ENCODE measurements around the gene DTNA.
A peak's percentile ranks its signal among the peaks of the same experiment; 100 is the strongest.

DTNA gene

DNA sequence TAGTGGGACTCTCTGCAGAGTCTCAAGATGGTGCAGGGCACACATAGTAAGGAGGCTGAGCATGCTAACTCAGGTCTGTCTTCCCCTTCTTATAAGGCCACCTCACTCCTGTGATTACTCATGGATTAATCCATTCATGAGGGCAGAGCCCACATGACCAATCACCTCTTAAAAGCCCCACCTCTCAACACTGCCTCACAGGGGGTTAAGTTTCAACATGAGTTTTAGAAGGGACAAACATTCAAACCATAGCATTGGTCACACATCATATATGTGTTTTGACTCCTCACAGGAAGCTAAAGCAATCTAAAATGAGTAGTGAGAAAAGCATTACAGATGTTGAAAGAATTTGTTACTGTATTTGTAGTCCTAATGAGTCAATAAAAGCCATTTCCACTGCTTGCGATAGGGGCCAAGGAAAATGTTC, 57.5 kb downstream of the DTNA start:
- Mint-ChIP-seq H3K4me1 (no peaks in the 10 kb centered on the region), H3K27ac (no peak overlapping the region), H3K36me3 (no peaks in the 10 kb centered on the region), H3K4me3 (no peak overlapping the region), H3K9me3 (no peaks in the 10 kb centered on the region), H3K27me3 (peaks cover 8% of the 10 kb centered on the region)
- CTCF ChIA-PET, result no interaction called here
- no peak for DNase-seq

DNA sequence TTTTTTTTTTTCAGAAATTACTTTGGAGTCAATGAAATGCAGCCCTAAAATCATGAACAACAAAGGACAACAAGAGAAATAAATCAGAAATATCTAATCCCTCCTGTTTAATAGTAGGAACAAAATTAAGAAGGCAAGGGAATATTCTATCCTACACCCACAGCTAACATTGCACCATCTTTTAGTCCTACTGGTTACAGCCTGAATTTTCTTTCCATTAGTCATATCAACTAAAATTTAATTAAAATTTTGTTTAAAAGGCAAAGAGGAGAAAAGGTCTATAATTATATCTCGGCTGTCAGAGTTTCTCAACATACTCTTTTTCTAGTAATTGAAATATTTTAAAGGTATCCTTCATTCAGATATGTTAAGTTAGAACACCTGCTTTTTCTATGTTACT, 61.9 kb downstream of the DTNA start:
- DNase-seq, result no peak
- Mint-ChIP-seq H3K9me3 (no peaks in the 10 kb centered on the region), H3K4me3 (no peak overlapping the region), H3K36me3 (no peaks in the 10 kb centered on the region), H3K4me1 (no peaks in the 10 kb centered on the region), H3K27me3 (peaks cover 14% of the 10 kb centered on the region), H3K27ac (no peak overlapping the region)
- CTCF ChIA-PET, result no interaction called here

DNA sequence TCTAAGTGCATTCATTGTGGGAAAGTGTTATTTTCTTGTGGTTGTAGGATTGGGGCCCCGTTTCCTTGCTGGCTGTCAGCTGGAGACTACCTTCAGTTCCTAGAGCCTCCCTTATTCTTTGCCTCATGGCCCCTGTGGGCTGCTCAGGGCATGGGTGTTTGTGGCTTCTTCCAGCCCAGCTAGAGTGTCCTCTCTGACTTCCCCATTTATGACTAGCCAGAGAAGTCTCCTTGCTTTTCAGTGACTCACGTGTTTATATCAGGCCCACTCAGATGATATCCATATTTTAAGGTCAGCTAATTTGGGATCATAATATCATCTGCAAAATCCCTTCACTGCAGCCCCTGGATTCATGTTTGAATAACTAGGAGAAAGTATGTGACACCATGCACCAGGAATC, 62.8 kb downstream of the DTNA start:
- no peaks in the 10 kb centered on the region for H3K9me3 Mint-ChIP-seq
- no peaks in the 10 kb centered on the region for H3K36me3 Mint-ChIP-seq
- CTCF ChIA-PET, result no interaction called here
- H3K27me3 Mint-ChIP-seq, result peaks cover 10% of the 10 kb centered on the region
- no peak overlapping the region for H3K4me3 Mint-ChIP-seq
- no peak for DNase-seq
- H3K27ac Mint-ChIP-seq, result no peak overlapping the region
- H3K4me1 Mint-ChIP-seq, result no peaks in the 10 kb centered on the region

DNA sequence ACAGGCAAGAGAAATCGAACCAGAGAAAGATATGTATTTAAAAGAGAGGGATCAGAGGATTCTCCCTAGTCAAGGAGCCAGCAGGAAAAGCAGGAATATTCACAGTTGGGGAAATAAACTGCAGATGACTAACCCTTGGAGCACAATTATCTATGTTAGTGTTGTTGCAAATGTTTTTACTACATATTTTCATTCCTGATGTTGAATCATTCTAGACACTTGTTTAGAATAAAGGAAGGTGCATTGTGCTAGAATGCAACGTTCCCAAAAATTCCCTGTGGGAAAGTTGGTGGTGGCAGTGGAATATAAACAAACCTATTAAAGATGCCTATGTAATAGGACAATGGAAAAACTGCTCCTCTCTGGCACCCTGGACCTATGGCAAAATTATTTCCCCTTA, 63.3 kb downstream of the DTNA start:
- DNase-seq, result no peak
- no peaks in the 10 kb centered on the region for H3K9me3 Mint-ChIP-seq

DNA sequence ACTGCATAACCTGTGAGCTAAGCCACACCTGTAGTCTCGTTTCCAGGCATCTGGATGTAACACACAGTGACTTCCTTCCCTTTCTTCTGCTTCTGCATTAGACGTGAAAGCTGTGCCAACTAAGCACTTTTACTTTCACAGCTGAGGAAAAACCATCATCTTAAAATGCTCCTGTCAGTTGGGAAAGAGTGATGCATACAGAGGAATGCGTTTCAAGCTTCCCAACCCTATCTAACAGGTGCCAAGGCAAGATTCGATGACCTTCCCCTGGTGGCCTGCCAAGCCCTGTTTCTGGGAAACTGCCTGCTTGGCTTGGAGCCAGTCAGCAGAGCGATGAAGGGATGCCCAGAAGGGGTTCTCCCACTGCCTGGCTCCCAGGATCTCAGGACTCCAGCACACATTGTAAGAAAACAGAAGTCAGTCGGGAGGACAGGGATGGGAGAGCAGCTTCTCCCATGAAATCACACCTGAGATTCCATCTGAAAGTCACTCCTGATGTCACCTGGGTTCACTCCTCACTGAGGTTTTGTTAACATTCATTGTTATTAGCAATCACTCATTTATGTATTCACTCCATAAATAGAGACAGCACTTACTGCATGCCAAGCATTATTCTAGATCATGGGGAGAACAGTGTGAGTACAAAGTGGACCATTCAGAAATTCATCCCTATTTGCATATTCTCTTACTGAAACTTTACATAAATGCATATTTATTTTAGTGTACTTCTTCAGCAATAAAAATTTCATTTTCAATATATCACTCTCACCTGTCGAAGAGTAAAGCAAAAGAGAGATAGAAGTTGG, 64.1 kb downstream of the DTNA start:
- DNase-seq, result no peak
- no peak overlapping the region for H3K27ac Mint-ChIP-seq
- peaks cover 5% of the 10 kb centered on the region for H3K27me3 Mint-ChIP-seq
- no peaks in the 10 kb centered on the region for H3K36me3 Mint-ChIP-seq
- H3K4me1 Mint-ChIP-seq, result no peaks in the 10 kb centered on the region
- H3K9me3 Mint-ChIP-seq, result no peaks in the 10 kb centered on the region
- no peak overlapping the region for H3K4me3 Mint-ChIP-seq
- CTCF ChIA-PET, result no interaction called here

More for the DNA sequence above, 63.3 kb downstream of the DTNA start:
- Mint-ChIP-seq H3K27me3 (peaks cover 5% of the 10 kb centered on the region), H3K27ac (no peak overlapping the region), H3K36me3 (no peaks in the 10 kb centered on the region), H3K4me1 (no peaks in the 10 kb centered on the region), H3K4me3 (no peak overlapping the region)
- CTCF ChIA-PET, result no interaction called here

DNA sequence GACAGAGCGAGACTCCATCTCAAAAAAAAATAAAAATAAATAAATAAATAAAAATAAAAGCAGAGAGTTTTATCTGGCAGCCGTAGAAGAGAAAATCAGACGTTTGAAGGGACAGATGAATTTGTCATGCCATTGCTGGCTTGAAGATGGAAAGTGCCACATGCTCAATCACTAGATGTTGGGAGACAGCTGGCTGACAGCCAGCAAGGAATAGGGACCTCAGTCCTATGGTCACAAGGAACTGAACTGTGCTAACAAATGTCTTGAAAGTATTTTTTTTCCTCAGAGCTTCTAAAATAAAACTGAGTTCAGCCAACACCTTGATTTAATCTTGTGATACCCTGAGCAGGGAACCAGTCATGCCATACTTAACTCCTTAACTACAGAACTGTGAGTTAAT, 65.4 kb downstream of the DTNA start:
- no peak for DNase-seq
- H3K4me1 Mint-ChIP-seq, result no peaks in the 10 kb centered on the region
- H3K4me3 Mint-ChIP-seq, result no peak overlapping the region
- H3K36me3 Mint-ChIP-seq, result no peaks in the 10 kb centered on the region
- CTCF ChIA-PET, result no interaction called here
- H3K9me3 Mint-ChIP-seq, result no peaks in the 10 kb centered on the region
- H3K27ac Mint-ChIP-seq, result no peak overlapping the region
- H3K27me3 Mint-ChIP-seq, result peaks cover 5% of the 10 kb centered on the region

DNA sequence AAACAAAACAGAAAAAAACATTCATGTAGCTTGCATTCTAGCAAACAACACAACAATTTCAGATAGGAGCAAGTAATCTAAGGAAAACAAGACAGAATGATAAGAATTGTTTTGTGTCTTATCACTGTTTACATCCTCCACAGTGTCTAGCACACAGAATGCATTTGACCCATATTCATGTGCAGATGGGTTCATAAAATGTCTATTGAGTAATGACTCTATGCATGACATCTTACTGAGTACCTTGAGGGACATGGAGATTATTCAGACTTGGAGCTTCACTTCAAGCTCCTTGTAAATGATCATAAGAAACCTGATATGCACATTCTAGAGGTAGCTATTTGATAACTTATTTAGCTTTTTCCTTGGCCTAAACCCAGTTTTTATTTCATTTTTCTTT, 69.0 kb downstream of the DTNA start:
- Mint-ChIP-seq H3K4me3 (no peak overlapping the region), H3K27me3 (peaks cover 2% of the 10 kb centered on the region), H3K4me1 (no peaks in the 10 kb centered on the region), H3K36me3 (no peaks in the 10 kb centered on the region), H3K27ac (no peak overlapping the region), H3K9me3 (no peaks in the 10 kb centered on the region)
- DNase-seq, result no peak
- CTCF ChIA-PET, result interaction anchor here (1.2 kb wide), 1 partner anchor 9 kb away, joined by 3 read pairs; no protein-coding TSS in a partner anchor

DNA sequence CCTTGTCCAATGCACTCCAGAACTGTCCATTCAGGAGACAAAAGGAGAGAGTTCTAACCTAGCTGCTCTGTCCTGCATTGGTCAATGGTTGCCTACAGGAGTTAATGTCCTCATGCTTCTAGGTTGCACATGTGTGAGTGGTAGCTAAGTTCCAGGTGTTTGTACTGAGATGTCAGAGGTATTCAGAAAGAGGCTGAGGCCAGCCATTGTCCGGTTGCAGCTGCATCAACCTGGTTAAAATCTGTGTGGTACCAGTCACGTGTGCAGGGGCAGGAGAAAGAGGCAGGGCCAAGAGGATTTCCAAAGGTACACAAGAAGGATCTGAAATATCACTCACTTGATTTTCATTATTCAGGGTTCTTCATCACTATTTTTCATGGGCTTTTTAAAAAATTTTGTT, 70.8 kb downstream of the DTNA start:
- Mint-ChIP-seq H3K4me3 (no peak overlapping the region), H3K9me3 (no peaks in the 10 kb centered on the region), H3K4me1 (no peaks in the 10 kb centered on the region), H3K36me3 (no peaks in the 10 kb centered on the region), H3K27me3 (no peaks in the 10 kb centered on the region), H3K27ac (no peak overlapping the region)
- CTCF ChIA-PET, result interaction anchor here (1.2 kb wide), 1 partner anchor 119 kb away, joined by 5 read pairs; no protein-coding TSS in a partner anchor
- DNase-seq, result no peak

DNA sequence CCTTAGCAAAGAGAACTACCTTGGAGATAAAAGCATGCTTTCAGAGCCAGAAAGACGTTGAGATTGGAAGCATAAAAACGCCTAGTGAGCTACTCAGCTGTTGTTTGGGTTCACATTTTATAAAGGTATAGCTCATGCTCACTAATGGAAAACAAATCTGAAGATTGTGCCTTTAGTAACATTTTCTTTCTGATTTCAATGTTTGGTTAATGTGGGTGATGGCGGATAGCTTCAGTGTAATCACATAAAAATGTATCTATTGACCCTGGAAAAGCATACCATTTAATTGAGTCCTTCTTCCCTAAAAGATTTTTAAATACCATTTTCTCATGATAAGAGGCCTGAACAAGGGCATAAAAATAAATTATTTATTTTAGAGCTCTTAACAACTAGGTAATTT, 73.4 kb downstream of the DTNA start:
- H3K4me1 Mint-ChIP-seq, result no peaks in the 10 kb centered on the region
- no peak overlapping the region for H3K4me3 Mint-ChIP-seq
- H3K36me3 Mint-ChIP-seq, result no peaks in the 10 kb centered on the region
- H3K27me3 Mint-ChIP-seq, result no peaks in the 10 kb centered on the region
- no peak overlapping the region for H3K27ac Mint-ChIP-seq
- no peaks in the 10 kb centered on the region for H3K9me3 Mint-ChIP-seq
- no peak for DNase-seq
- CTCF ChIA-PET, result interaction anchor here (3.3 kb wide), 1 partner anchor 122 kb away, joined by 14 read pairs; no protein-coding TSS in a partner anchor

DNA sequence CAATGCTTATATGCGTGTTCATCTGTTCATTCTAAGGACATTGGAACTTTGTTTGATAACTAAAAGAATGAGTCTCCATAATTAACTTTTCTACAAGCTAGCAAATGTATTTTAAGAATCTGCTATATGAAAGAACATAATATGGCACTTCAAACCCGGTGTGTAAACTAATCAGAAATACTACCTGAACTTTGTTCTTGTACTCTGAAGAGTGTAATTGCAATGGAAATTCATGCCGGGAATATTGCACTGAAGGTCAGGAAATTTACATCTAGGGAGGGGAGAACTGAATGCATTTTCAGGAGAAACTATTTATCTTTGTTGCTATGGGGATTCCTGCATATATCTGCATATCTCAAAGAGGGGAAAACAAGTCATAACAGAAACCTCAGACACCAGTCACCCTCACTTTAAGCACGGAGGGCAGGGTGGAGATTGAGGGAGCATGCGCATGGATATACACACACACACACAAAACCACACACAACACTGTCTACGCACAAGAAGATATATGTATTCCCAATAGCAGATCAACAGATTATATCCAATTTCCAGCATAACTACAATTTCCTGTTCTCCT, 76.2 kb downstream of the DTNA start:
- Mint-ChIP-seq H3K36me3 (no peaks in the 10 kb centered on the region), H3K27me3 (peaks cover 3% of the 10 kb centered on the region), H3K27ac (no peak overlapping the region), H3K4me1 (no peaks in the 10 kb centered on the region), H3K9me3 (no peaks in the 10 kb centered on the region), H3K4me3 (no peak overlapping the region)
- CTCF ChIA-PET, result interaction anchor here (0.6 to 2.7 kb wide), 4 partner anchors 78 to 664 kb away, joined by 3 to 31 read pairs (median 3); no protein-coding TSS in a partner anchor
- DNase-seq, result no peak

DNA sequence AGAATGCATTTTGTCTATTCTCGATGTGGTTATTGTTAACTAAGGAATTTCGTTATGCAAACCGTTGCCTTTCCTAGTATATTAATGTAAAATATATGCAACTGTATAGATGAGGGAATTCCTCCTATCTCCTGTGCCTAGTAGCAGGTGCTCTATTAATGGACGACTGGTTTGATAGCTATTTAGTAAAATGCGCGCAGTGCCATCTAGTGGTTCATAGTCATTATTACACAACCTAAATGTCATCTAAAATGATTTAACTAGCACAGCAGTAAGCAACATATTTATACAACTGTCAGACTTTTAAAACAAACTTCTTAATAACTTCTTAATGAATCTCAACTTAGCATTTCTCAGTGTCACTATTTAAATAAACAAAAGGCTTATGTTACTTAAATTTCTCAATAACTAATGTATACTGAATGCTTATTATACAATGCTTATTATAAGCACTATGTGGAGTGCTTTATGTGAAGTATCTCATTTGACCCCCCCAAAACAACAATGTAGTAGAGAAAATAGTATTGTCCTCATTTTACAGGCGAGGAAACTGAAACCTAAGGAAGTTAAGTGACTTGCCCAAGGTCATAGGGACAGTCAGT, 77.9 kb downstream of the DTNA start:
- H3K4me1 Mint-ChIP-seq, result no peaks in the 10 kb centered on the region
- H3K4me3 Mint-ChIP-seq, result no peak overlapping the region
- CTCF ChIA-PET, result interaction anchor here (0.7 to 2.7 kb wide), 10 partner anchors 9 to 666 kb away, joined by 3 to 31 read pairs (median 4); no protein-coding TSS in a partner anchor
- H3K36me3 Mint-ChIP-seq, result no peaks in the 10 kb centered on the region
- H3K27ac Mint-ChIP-seq, result no peak overlapping the region
- peaks cover 3% of the 10 kb centered on the region for H3K27me3 Mint-ChIP-seq
- no peaks in the 10 kb centered on the region for H3K9me3 Mint-ChIP-seq
- peak; percentile 39 for DNase-seq

DNA sequence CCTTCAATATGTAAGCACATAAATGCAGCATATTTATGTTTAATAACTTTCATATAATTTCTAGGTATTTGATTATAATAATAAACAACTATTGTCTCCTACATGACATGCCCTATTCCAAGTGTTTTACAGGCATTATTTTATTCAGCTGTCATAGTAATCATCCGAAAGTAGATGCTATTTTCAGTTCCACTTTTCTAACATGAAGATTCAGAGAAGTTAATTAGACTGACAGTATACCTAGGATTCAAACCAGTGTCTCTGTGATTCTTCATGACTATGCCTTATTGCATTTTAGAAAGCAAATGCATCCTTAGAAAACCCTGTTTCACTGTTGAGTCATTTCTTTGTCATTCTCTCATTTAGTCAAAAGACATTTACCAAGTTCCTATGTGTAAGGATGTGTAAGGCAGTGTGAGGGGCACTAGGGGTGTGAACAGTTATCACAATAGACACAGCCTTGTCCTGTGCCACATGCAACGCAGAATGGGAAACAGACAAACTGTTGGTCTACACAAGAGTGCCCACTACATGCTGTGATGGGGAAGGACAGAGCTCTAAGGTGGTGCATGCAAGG, 79.8 kb downstream of the DTNA start:
- peaks cover 3% of the 10 kb centered on the region for H3K27me3 Mint-ChIP-seq
- H3K9me3 Mint-ChIP-seq, result no peaks in the 10 kb centered on the region
- no peak overlapping the region for H3K27ac Mint-ChIP-seq
- no peaks in the 10 kb centered on the region for H3K36me3 Mint-ChIP-seq
- H3K4me3 Mint-ChIP-seq, result no peak overlapping the region
- no peaks in the 10 kb centered on the region for H3K4me1 Mint-ChIP-seq
- no peak for DNase-seq
- CTCF ChIA-PET, result no interaction called here

DNA sequence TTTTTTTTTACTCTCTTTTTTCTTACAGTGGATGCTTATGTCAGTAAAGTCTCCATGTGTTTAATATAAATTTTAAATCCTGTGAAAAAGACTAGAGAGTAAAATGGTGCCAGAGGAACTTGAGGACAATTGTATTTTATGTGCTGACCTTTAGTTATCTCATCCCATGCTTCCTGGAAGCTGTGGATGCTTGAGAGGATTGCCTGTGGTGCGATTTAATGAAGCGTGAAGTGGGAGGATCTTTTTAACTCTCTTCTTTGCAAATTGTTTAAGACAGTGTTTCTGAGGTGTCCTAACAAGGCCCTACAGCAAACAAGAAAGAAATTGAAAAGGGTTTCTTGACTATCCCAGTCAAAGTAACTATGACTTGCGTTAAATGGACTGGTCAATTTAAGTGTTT, 84.2 kb downstream of the DTNA start:
- Mint-ChIP-seq H3K9me3 (no peaks in the 10 kb centered on the region), H3K36me3 (no peaks in the 10 kb centered on the region), H3K27me3 (peaks cover 9% of the 10 kb centered on the region), H3K27ac (no peak overlapping the region), H3K4me3 (no peak overlapping the region), H3K4me1 (no peaks in the 10 kb centered on the region)
- DNase-seq, result no peak
- CTCF ChIA-PET, result no interaction called here

DNA sequence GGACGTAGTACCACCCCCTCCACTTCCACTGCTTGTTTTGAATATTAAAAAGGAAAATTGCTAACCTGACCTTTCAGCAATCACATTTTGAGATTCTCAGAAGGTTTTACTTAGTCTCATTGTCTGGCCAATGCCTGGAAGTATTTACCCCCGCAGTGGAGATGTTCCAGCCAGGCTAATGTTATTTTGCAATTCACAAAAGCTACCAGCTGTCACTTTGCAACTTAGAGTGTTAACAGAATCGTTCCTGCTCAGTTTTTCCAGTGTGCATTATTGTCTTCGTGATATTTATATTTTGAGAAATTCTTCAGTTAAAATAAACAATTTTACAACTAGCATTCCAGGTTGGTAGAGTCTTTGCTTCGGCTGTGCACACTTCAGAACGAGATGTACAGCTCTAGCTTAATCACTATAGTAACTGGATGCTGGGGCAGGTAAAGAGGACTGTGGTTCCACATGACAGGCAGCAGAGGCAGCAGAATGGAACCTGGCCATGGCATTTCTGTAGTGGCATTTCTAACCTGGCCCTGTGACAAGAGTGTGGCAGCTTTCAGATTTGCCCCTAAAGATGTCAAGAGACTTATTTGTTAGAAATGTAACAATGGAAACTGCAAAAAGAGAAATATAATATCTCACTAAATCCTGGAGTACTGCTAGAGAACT, 85.1 kb downstream of the DTNA start:
- Mint-ChIP-seq H3K9me3 (no peaks in the 10 kb centered on the region), H3K27ac (no peak overlapping the region), H3K27me3 (peaks cover 9% of the 10 kb centered on the region), H3K4me3 (no peak overlapping the region), H3K36me3 (no peaks in the 10 kb centered on the region), H3K4me1 (no peaks in the 10 kb centered on the region)
- CTCF ChIA-PET, result interaction anchor here (0.8 kb wide), 1 partner anchor 673 kb away, joined by 3 read pairs; no protein-coding TSS in a partner anchor
- DNase-seq, result no peak

All from activated naive CD4-positive, alpha-beta T cell treated with anti-CD3 and anti-CD28 coated beads, Interleukin-2, amount 10 ng/mL, durations not matched to agents 7 days and 5 days (primary cell).